Vagina (tissue), 2 donors: Measurements from ENCODE around the gene NQO1.

Experiments used
- CTCF ChIP-seq, 3 experiments: fragments of 450-650 bp in 2 of 3; fragments of 200-600 bp in 1 of 3; sonication (generic) in 1 of 3; IDR thresholded peaks; one replicate each; pipeline ENCODE4 v1.5.1; 2017 to 2019; ENCODE audit warnings: antibody characterized with exemption in 3 of 3, mild to moderate bottlenecking in 2 of 3, moderate library complexity in 2 of 3
- POLR2A ChIP-seq, 2 donors: fragments of 450-650 bp; IDR thresholded peaks; one replicate each; pipeline ENCODE4 v1.6.1; 2017; ENCODE audit warnings: antibody characterized with exemption in 2 of 2, mild to moderate bottlenecking in 2 of 2, moderate library complexity in 2 of 2
- POLR2AphosphoS5 ChIP-seq, 2 donors: sonication (generic); formaldehyde crosslinking; IDR thresholded peaks; one replicate each; pipeline ENCODE4 v1.9.0; 2017; ENCODE audit warnings: antibody characterized with exemption in 2 of 2, mild to moderate bottlenecking in 2 of 2, low read depth in 1 of 2; ENCODE audit not compliant: insufficient read depth in 1 of 2

- TF ChIP-seq CTCF (IDR thresholded peaks at IDR 0.05) (no peak), POLR2A (IDR thresholded peaks at IDR 0.05) (no peak), POLR2AphosphoS5 (IDR thresholded peaks at IDR 0.05; ENCODE audit: insufficient read depth in 1 of 2, low read depth in 1 of 2) (no peak)
Observed at GRCh38 chr16:69706975-69707340, 19.4 kb downstream of the NQO1 start.
